Measurements from ENCODE around the gene ZNF780A.

DNA sequence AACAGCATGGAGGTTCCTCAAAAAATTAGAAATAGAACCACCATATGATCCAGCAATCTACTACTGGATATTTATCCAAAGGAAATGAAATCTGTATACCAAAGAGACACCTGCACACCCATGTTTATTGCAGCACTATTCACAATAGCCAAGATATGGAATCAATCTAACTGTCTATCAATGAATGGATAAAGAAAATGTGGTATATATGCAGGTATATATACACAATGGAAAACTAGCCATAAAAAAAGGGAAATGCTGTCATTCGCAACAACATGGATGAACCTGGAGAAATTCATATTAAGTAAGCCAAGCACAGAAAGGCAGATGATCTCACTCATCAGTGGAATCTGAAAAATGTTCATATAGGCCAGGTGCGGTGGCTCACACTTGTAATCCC is 37.3 kb downstream of the ZNF780A start:
- TF ChIP-seq, protein P1, sequence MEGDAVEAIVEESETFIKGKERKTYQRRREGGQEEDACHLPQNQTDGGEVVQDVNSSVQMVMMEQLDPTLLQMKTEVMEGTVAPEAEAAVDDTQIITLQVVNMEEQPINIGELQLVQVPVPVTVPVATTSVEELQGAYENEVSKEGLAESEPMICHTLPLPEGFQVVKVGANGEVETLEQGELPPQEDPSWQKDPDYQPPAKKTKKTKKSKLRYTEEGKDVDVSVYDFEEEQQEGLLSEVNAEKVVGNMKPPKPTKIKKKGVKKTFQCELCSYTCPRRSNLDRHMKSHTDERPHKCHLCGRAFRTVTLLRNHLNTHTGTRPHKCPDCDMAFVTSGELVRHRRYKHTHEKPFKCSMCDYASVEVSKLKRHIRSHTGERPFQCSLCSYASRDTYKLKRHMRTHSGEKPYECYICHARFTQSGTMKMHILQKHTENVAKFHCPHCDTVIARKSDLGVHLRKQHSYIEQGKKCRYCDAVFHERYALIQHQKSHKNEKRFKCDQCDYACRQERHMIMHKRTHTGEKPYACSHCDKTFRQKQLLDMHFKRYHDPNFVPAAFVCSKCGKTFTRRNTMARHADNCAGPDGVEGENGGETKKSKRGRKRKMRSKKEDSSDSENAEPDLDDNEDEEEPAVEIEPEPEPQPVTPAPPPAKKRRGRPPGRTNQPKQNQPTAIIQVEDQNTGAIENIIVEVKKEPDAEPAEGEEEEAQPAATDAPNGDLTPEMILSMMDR (IDR thresholded peaks at IDR 0.05) = no peak
- no peak for TF ChIP-seq POLR2A (IDR thresholded peaks at IDR 0.05)

Measured in lower leg skin (tissue), 3 donors.